IMR-90 (cell line): Measurements from ENCODE around the gene UCHL5. TPM values are rescaled to one million over a fixed set of nuclear protein-coding genes. Genes with fewer than 3 reads are reported as not detected.

Source experiments
- ATAC-seq: fragments of 200-7000 bp; cut with Tn5 transposase; 2 replicates; pipeline ENCODE4 v1.9.1; 2020; ENCODE audit warnings: low read depth, mild to moderate bottlenecking, moderate library complexity
- BruUV-seq: library from RNA; stranded (reverse); fragments of 400-500 nt; replicated peaks from 2 replicates; lab custom pipeline; 2021; lab: Mats Ljungman, UMichigan
- CTCF ChIA-PET: fragments of 300-600 bp; formaldehyde crosslinking; extraction: SDS; loops from one replicate; lab custom pipeline; 2021; ENCODE audit warnings: antibody characterized with exemption; lab: Yijun Ruan, JAX
- POLR2A ChIA-PET: fragments of 300-600 bp; sonication (Branson Sonifier 250); formaldehyde crosslinking; loops from one replicate; lab custom pipeline; 2022; ENCODE audit warnings: antibody characterized with exemption; ENCODE audit not compliant: unreplicated experiment; lab: Charles Lee
- DNase-seq: peaks from one replicate; pipeline ENCODE4 v3.0.0; 2013
- H2AFZ ChIP-seq: replicated peaks from 2 replicates; pipeline ENCODE3; 2013; ENCODE audit warnings: low read length, mild to moderate bottlenecking; ENCODE audit not compliant: poor library complexity
- H2AK5ac ChIP-seq: 2 replicates; pipeline ENCODE4 v1.6.1; 2013; ENCODE audit warnings: low read depth, low read length, inconsistent platforms
- H2AK9ac ChIP-seq: replicated peaks from 2 replicates; pipeline ENCODE3; 2013; ENCODE audit warnings: mild to moderate bottlenecking, low read depth, low read length, moderate library complexity; ENCODE audit not compliant: poor library complexity
- H2BK120ac ChIP-seq: 2 replicates; pipeline ENCODE4 v1.6.1; 2013; ENCODE audit warnings: low read depth, low read length, inconsistent platforms
- H2BK15ac ChIP-seq: 3 replicates; pipeline ENCODE4 v1.6.1; 2013; ENCODE audit warnings: low read depth, low read length, inconsistent platforms
- H2BK20ac ChIP-seq: 2 replicates; pipeline ENCODE4 v1.6.1; 2013; ENCODE audit warnings: low read depth, mild to moderate bottlenecking, inconsistent platforms, low read length, moderate library complexity
- H2BK5ac ChIP-seq: 2 replicates; pipeline ENCODE4 v1.6.1; 2013; ENCODE audit warnings: mild to moderate bottlenecking, low read depth, low read length, inconsistent platforms; ENCODE audit not compliant: poor library complexity, severe bottlenecking
- H3K14ac ChIP-seq: replicated peaks from 2 replicates; pipeline ENCODE4 v1.6.1; 2013; ENCODE audit warnings: low read depth, low read length, inconsistent platforms
- H3K18ac ChIP-seq: 2 replicates; pipeline ENCODE4 v1.6.1; 2013; ENCODE audit warnings: low read depth, low read length, control low read depth
- H3K23ac ChIP-seq: 2 replicates; pipeline ENCODE4 v1.6.1; 2013; ENCODE audit warnings: low read depth, low read length, inconsistent platforms
- H3K27ac ChIP-seq: 2 replicates; pipeline ENCODE4 v1.5.1; 2013; ENCODE audit warnings: mild to moderate bottlenecking, control low read depth, low read length; ENCODE audit not compliant: insufficient read depth
- H3K27me3 ChIP-seq: 2 replicates; pipeline ENCODE4 v1.6.1; 2013; ENCODE audit warnings: low read length; ENCODE audit not compliant: control insufficient read depth, insufficient read depth
- H3K36me3 ChIP-seq: 2 replicates; pipeline ENCODE4 v1.6.1; 2013; ENCODE audit warnings: low read length, mixed read lengths; ENCODE audit not compliant: control insufficient read depth, insufficient read depth
- H3K4ac ChIP-seq: 2 replicates; pipeline ENCODE4 v1.6.1; 2013; ENCODE audit warnings: low read depth, low read length, inconsistent platforms
- H3K4me1 ChIP-seq: 2 replicates; pipeline ENCODE4 v1.6.1; 2013; ENCODE audit warnings: low read length, mixed read lengths; ENCODE audit not compliant: control insufficient read depth, insufficient read depth
- H3K4me2 ChIP-seq: 2 replicates; pipeline ENCODE4 v1.6.1; 2013; ENCODE audit warnings: low read depth, mild to moderate bottlenecking, control low read depth, low read length, moderate library complexity
- H3K4me3 ChIP-seq: 2 replicates; pipeline ENCODE4 v1.5.1; 2013; ENCODE audit warnings: low read depth, mild to moderate bottlenecking, control low read depth, low read length, moderate library complexity; ENCODE audit not compliant: insufficient read depth
- H3K56ac ChIP-seq: 2 replicates; pipeline ENCODE4 v1.6.1; 2013; ENCODE audit warnings: low read length, inconsistent platforms; ENCODE audit not compliant: insufficient read depth; ENCODE audit errors: extremely low read depth
- H3K79me1 ChIP-seq, 2 experiments: 2 replicates each; pipeline ENCODE4 v1.6.1; 2013; ENCODE audit warnings: low read length in 2 of 2, inconsistent platforms in 1 of 2, low read depth in 1 of 2
- H3K9ac ChIP-seq: 2 replicates; pipeline ENCODE4 v1.6.1; 2013; ENCODE audit warnings: low read depth, low read length, control low read depth
- H3K9me1 ChIP-seq: 2 replicates; pipeline ENCODE4 v1.6.1; 2013; ENCODE audit warnings: low read length, inconsistent platforms; ENCODE audit not compliant: insufficient read depth
- H3K9me3 ChIP-seq: 2 replicates; pipeline ENCODE4 v1.6.1; 2013; ENCODE audit warnings: low read length; ENCODE audit not compliant: control insufficient read depth, insufficient read depth
- H4K20me1 ChIP-seq: 2 replicates; pipeline ENCODE4 v1.6.1; 2013; ENCODE audit warnings: low read length, inconsistent platforms; ENCODE audit not compliant: insufficient read depth
- H4K5ac ChIP-seq: 2 replicates; pipeline ENCODE4 v1.6.1; 2013; ENCODE audit warnings: mild to moderate bottlenecking, low read depth, low read length, control low read depth
- H4K8ac ChIP-seq, 2 experiments: 2 replicates each; pipeline ENCODE4 v1.6.1; 2013; ENCODE audit warnings: low read depth in 2 of 2, low read length in 2 of 2, control low read depth in 1 of 2, inconsistent platforms in 1 of 2
- H4K91ac ChIP-seq: 2 replicates; pipeline ENCODE4 v1.6.1; 2013; ENCODE audit warnings: low read depth, low read length, inconsistent platforms; ENCODE audit not compliant: insufficient read depth
- BHLHE40 ChIP-seq: fragments of 150-350 bp; IDR thresholded peaks from 2 replicates; pipeline ENCODE4 v1.6.1; 2016; ENCODE audit warnings: mild to moderate bottlenecking, low read depth, low read length
- CEBPB ChIP-seq: IDR thresholded peaks from 2 replicates; pipeline ENCODE4 v1.6.1; 2012; ENCODE audit warnings: low read depth, low read length, improper control_type of control experiment
- CHD1 ChIP-seq: IDR thresholded peaks from 2 replicates; pipeline ENCODE4 v1.6.1; 2012; ENCODE audit warnings: low read depth, low read length, improper control_type of control experiment
- MAFK ChIP-seq: IDR thresholded peaks from 2 replicates; pipeline ENCODE4 v1.6.1; 2012; ENCODE audit warnings: low read depth, low read length, improper control_type of control experiment
- MAZ ChIP-seq: IDR thresholded peaks from 2 replicates; pipeline ENCODE4 v1.6.1; 2012; ENCODE audit warnings: low read depth, mild to moderate bottlenecking, low read length, improper control_type of control experiment, moderate library complexity, borderline replicate concordance
- MXI1 ChIP-seq: IDR thresholded peaks from 2 replicates; pipeline ENCODE4 v1.6.1; 2012; ENCODE audit warnings: low read depth, mild to moderate bottlenecking, low read length, moderate library complexity, borderline replicate concordance
- NFE2L2 ChIP-seq: fragments of 150-350 bp; IDR thresholded peaks from 2 replicates; pipeline ENCODE4 v1.6.1; 2016; ENCODE audit warnings: low read depth, mild to moderate bottlenecking, low read length
- POLR2A ChIP-seq: IDR thresholded peaks from 2 replicates; pipeline ENCODE4 v1.6.1; 2012; ENCODE audit warnings: mild to moderate bottlenecking, low read depth, low read length
- RCOR1 ChIP-seq: IDR thresholded peaks from 2 replicates; pipeline ENCODE4 v1.6.1; 2012; ENCODE audit warnings: mild to moderate bottlenecking, low read length, improper control_type of control experiment; ENCODE audit not compliant: insufficient replicate concordance
- RFX5 ChIP-seq: IDR thresholded peaks from 2 replicates; pipeline ENCODE4 v1.8.0; 2012; ENCODE audit warnings: low read depth, mild to moderate bottlenecking, low read length, moderate library complexity
- WGBS, 2 experiments: methylation state at CpG; one replicate each; pipeline versions ENCODE4 v1.1.5 to v1.1.7; 2013; ENCODE audit warnings: missing lambda C conversion rate in 2 of 2; ENCODE audit not compliant: insufficient read length in 1 of 2; ENCODE audit errors: extremely low coverage in 2 of 2; 5-methylcytosine and 5-hydroxymethylcytosine counted together
- dilution Hi-C: fragments of 300-500 bp; cut with HindIII; formaldehyde crosslinking; loops from one replicate; pipeline ENCODE4 v1.14.3; 2018; ENCODE audit warnings: low sequenced_read_pairs; ENCODE audit not compliant: unreplicated experiment
- in situ Hi-C: fragments of 300-500 bp; cut with MboI; formaldehyde crosslinking; loops from 3 replicates; pipeline ENCODE4 v1.14.3; 2019; ENCODE audit warnings: low sequenced_read_pairs, inconsistent platforms, mixed read lengths
- intact Hi-C: fragments of 100-400 bp; cut with micrococcal nuclease; formaldehyde crosslinking; loops from 2 replicates; pipeline ENCODE4 v1.10.0; 2022
- polyA plus RNA-seq, 3 experiments: library from polyadenylated mRNA; depleted of rRNA; stranded (reverse); fragments of >200 nt; gene quantifications; 2 replicates each; pipeline ENCODE4 v1.2.3, GENCODE V29; 2012; ENCODE audit warnings: low replicate concordance in 1 of 3
- total RNA-seq: library from RNA; depleted of rRNA; stranded (reverse); fragments of >200 nt; gene quantifications from 2 replicates; pipeline ENCODE4 v1.2.3, GENCODE V29; 2012
- TF ChIP-seq, protein P1 (sequence below): fragments of 150-350 bp; IDR thresholded peaks from 2 replicates; pipeline ENCODE4 v1.6.1; 2016; ENCODE audit warnings: low read depth, mild to moderate bottlenecking, low read length, moderate library complexity, borderline replicate concordance
- TF ChIP-seq, protein P2 (sequence below): conservative IDR thresholded peaks from 2 replicates; pipeline ENCODE4 v1.5.1; 2012; ENCODE audit warnings: mild to moderate bottlenecking, low read depth, low read length, improper control_type of control experiment

UCHL5 gene
- total and polyA plus RNA-seq, 2 of the 4 experiments (the other 2 are of a cell fraction) = 12.9 to 18.4 TPM

DNA sequence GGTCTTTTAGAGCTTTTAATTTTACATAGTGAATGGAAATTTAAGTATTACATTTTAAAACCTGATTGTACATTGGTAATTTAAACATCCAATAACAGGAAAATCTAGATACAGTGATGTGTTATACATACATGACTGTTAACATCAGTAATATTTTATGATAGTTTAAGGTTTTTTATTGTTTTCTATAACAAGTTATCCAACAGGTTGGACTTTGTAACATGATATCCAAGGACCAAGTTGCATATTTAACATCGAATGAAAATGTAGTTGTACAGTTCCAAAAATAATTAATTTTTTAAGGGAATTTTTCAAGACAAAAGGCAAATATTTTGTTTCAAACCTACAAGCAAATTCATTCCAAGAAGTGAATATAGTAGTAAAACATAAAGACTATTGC lies 31.7 kb upstream of the UCHL5 start:
- Histone ChIP-seq H3K23ac (no peak overlapping the region), H3K4me2 (no peak overlapping the region), H2BK5ac (no peak overlapping the region), H2BK20ac (no peak overlapping the region), H3K4me1 (no peaks in the 10 kb centered on the region), H4K20me1 (no peaks in the 10 kb centered on the region; the same call in 1 of the 2 replicates), H4K91ac (no peak overlapping the region), H3K56ac (no peak overlapping the region), H3K79me1 (no peaks in the 10 kb centered on the region), H2AK5ac (no peak overlapping the region), H4K5ac (no peak overlapping the region), H3K36me3 (peaks cover 17% of the 10 kb centered on the region), H2AK9ac (no peak overlapping the region), H2AFZ (no peak overlapping the region), H3K27me3 (no peaks in the 10 kb centered on the region), H3K27ac (no peak overlapping the region), H2BK15ac (no peak overlapping the region), H3K9me1 (0 out of 2 replicates have a peak, but pooled peaks cover 2% of the 10 kb centered on the region), H3K9ac (no peak overlapping the region), H4K8ac (no peak overlapping the region), H3K9me3 (no peaks in the 10 kb centered on the region), H3K14ac (no peak overlapping the region), H3K18ac (no peak overlapping the region), H2BK120ac (no peak overlapping the region), H3K4me3 (no peak overlapping the region), H3K4ac (no peak overlapping the region)
- intact Hi-C loops = no loop called here
- WGBS, 2 experiments = no CpG with 5 or more reads among the region's 1 CpG
- ATAC-seq = no peak
- ChIA-PET CTCF (no interaction called here), POLR2A (no interaction called here)
- in situ Hi-C loops = no loop called here
- TF ChIP-seq NFE2L2 (no peak), MXI1 (no peak), CEBPB (no peak), MAZ (no peak), RCOR1 (no peak), BHLHE40 (no peak), CHD1 (no peak), MAFK (no peak), POLR2A (no peak), RFX5 (no peak)
- TF ChIP-seq, protein P1, sequence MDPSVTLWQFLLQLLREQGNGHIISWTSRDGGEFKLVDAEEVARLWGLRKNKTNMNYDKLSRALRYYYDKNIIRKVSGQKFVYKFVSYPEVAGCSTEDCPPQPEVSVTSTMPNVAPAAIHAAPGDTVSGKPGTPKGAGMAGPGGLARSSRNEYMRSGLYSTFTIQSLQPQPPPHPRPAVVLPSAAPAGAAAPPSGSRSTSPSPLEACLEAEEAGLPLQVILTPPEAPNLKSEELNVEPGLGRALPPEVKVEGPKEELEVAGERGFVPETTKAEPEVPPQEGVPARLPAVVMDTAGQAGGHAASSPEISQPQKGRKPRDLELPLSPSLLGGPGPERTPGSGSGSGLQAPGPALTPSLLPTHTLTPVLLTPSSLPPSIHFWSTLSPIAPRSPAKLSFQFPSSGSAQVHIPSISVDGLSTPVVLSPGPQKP = no peak
- TF ChIP-seq, protein P2, sequence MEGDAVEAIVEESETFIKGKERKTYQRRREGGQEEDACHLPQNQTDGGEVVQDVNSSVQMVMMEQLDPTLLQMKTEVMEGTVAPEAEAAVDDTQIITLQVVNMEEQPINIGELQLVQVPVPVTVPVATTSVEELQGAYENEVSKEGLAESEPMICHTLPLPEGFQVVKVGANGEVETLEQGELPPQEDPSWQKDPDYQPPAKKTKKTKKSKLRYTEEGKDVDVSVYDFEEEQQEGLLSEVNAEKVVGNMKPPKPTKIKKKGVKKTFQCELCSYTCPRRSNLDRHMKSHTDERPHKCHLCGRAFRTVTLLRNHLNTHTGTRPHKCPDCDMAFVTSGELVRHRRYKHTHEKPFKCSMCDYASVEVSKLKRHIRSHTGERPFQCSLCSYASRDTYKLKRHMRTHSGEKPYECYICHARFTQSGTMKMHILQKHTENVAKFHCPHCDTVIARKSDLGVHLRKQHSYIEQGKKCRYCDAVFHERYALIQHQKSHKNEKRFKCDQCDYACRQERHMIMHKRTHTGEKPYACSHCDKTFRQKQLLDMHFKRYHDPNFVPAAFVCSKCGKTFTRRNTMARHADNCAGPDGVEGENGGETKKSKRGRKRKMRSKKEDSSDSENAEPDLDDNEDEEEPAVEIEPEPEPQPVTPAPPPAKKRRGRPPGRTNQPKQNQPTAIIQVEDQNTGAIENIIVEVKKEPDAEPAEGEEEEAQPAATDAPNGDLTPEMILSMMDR = no peak
- no TSS peak for BruUV-seq
- dilution Hi-C loops = no loop called here
- no peak for DNase-seq
